Central memory CD8-positive, alpha-beta T cell (primary cell): ENCODE data around the gene MN1.

Experiments used
- ATAC-seq: fragments of 150-1000 bp; cut with Tn5 transposase; replicated peaks from 2 replicates; pipeline ENCODE4 v1.10.0; 2022; ENCODE audit warnings: mild to moderate bottlenecking, moderate FRiP score, moderate number of reproducible peaks; ENCODE audit not compliant: poor library complexity, severe bottlenecking; ENCODE audit errors: extremely low read depth
- DNase-seq, 2 donors: peaks; one replicate each; pipeline ENCODE4 v3.0.0; 2021; ENCODE audit warnings: low spot score in 2 of 2
- H3K27ac Mint-ChIP-seq: one replicate; pipeline ENCODE4 v1.8.0; 2022; ENCODE audit warnings: low read depth, mild to moderate bottlenecking, moderate library complexity, mixed read lengths
- H3K27me3 Mint-ChIP-seq: one replicate; pipeline ENCODE4 v1.8.0; 2022; ENCODE audit warnings: mixed read lengths
- H3K36me3 Mint-ChIP-seq: one replicate; pipeline ENCODE4 v1.8.0; 2022; ENCODE audit warnings: mild to moderate bottlenecking, moderate library complexity, mixed read lengths; ENCODE audit not compliant: insufficient read depth
- H3K4me1 Mint-ChIP-seq: one replicate; pipeline ENCODE4 v1.8.0; 2022; ENCODE audit warnings: mixed read lengths
- H3K4me3 Mint-ChIP-seq: one replicate; pipeline ENCODE4 v1.8.0; 2022; ENCODE audit warnings: mild to moderate bottlenecking, moderate library complexity, mixed read lengths
- H3K9me3 Mint-ChIP-seq: one replicate; pipeline ENCODE4 v1.8.0; 2022; ENCODE audit warnings: mixed read lengths

The MN1 gene

GRCh38 chr22:27740202-27740748 is 61.3 kb downstream of the MN1 start:
- Mint-ChIP-seq H3K9me3 (peaks cover 14% of the 10 kb centered on the region), H3K27me3 (peaks cover 32% of the 10 kb centered on the region), H3K4me1 (no peaks in the 10 kb centered on the region), H3K36me3 (no peaks in the 10 kb centered on the region), H3K27ac (no peak overlapping the region), H3K4me3 (no peak overlapping the region)
- ATAC-seq (no peak), DNase-seq (no peak)

GRCh38 chr22:27737521-27737920 is 64.0 kb downstream of the MN1 start:
- no peak for ATAC-seq
- Mint-ChIP-seq H3K4me1 (no peaks in the 10 kb centered on the region), H3K36me3 (no peaks in the 10 kb centered on the region), H3K27ac (no peak overlapping the region), H3K9me3 (peaks cover 14% of the 10 kb centered on the region), H3K27me3 (peaks cover 11% of the 10 kb centered on the region), H3K4me3 (no peak overlapping the region)
- DNase-seq = no peak

GRCh38 chr22:27734066-27734465 is 67.5 kb downstream of the MN1 start:
- ATAC-seq = no peak
- H3K4me3 Mint-ChIP-seq = no peak overlapping the region
- peaks cover 14% of the 10 kb centered on the region for H3K9me3 Mint-ChIP-seq
- no peak overlapping the region for H3K27ac Mint-ChIP-seq
- peaks cover 2% of the 10 kb centered on the region for H3K36me3 Mint-ChIP-seq
- no peaks in the 10 kb centered on the region for H3K4me1 Mint-ChIP-seq
- no peak for DNase-seq
- H3K27me3 Mint-ChIP-seq = no peaks in the 10 kb centered on the region

- ATAC-seq (no peak), DNase-seq (no peak)
- Mint-ChIP-seq H3K4me3 (no peak overlapping the region), H3K4me1 (no peaks in the 10 kb centered on the region), H3K27me3 (peaks cover 10% of the 10 kb centered on the region), H3K36me3 (peaks cover 2% of the 10 kb centered on the region), H3K9me3 (peaks cover 8% of the 10 kb centered on the region), H3K27ac (no peak overlapping the region)
These were observed 68.7 kb downstream of the MN1 start for GRCh38 chr22:27732841-27733240.

GRCh38 chr22:27732391-27732790 is 69.2 kb downstream of the MN1 start:
- Mint-ChIP-seq H3K4me1 (no peaks in the 10 kb centered on the region), H3K27me3 (peaks cover 15% of the 10 kb centered on the region), H3K36me3 (peaks cover 2% of the 10 kb centered on the region), H3K27ac (no peak overlapping the region), H3K9me3 (peaks cover 4% of the 10 kb centered on the region), H3K4me3 (no peak overlapping the region)
- DNase-seq = no peak
- no peak for ATAC-seq

GRCh38 chr22:27731621-27732020 is 69.9 kb downstream of the MN1 start:
- H3K4me1 Mint-ChIP-seq = no peaks in the 10 kb centered on the region
- H3K36me3 Mint-ChIP-seq = peaks cover 2% of the 10 kb centered on the region
- no peaks in the 10 kb centered on the region for H3K9me3 Mint-ChIP-seq
- H3K27me3 Mint-ChIP-seq = peaks cover 20% of the 10 kb centered on the region
- no peak for DNase-seq
- no peak overlapping the region for H3K27ac Mint-ChIP-seq
- ATAC-seq = no peak
- H3K4me3 Mint-ChIP-seq = no peak overlapping the region

- H3K36me3 Mint-ChIP-seq = peaks cover 2% of the 10 kb centered on the region
These were observed 70.7 kb downstream of the MN1 start for GRCh38 chr22:27730641-27731433.

GRCh38 chr22:27729246-27729645 is 72.3 kb downstream of the MN1 start:
- Mint-ChIP-seq H3K9me3 (peaks cover 6% of the 10 kb centered on the region), H3K36me3 (peaks cover 2% of the 10 kb centered on the region), H3K4me1 (no peaks in the 10 kb centered on the region), H3K4me3 (no peak overlapping the region), H3K27me3 (peaks cover 20% of the 10 kb centered on the region), H3K27ac (no peak overlapping the region)
- DNase-seq (no peak), ATAC-seq (no peak)

More at GRCh38 chr22:27730641-27731433, 70.7 kb downstream of the MN1 start:
- no peak for ATAC-seq
- peaks cover 20% of the 10 kb centered on the region for H3K27me3 Mint-ChIP-seq
- no peak for DNase-seq
- H3K27ac Mint-ChIP-seq = no peak overlapping the region
- no peaks in the 10 kb centered on the region for H3K9me3 Mint-ChIP-seq
- H3K4me1 Mint-ChIP-seq = no peaks in the 10 kb centered on the region
- H3K4me3 Mint-ChIP-seq = no peak overlapping the region

- H3K4me3 Mint-ChIP-seq = no peak overlapping the region
- H3K27ac Mint-ChIP-seq = no peak overlapping the region
- H3K9me3 Mint-ChIP-seq = peaks cover 6% of the 10 kb centered on the region
- peaks cover 32% of the 10 kb centered on the region for H3K27me3 Mint-ChIP-seq
- H3K36me3 Mint-ChIP-seq = peaks cover 2% of the 10 kb centered on the region
- H3K4me1 Mint-ChIP-seq = no peaks in the 10 kb centered on the region
- ATAC-seq (no peak), DNase-seq (no peak)
These were observed 73.7 kb downstream of the MN1 start for GRCh38 chr22:27727673-27728451.

- H3K36me3 Mint-ChIP-seq = peaks cover 2% of the 10 kb centered on the region
- H3K27me3 Mint-ChIP-seq = peaks cover 32% of the 10 kb centered on the region
- H3K27ac Mint-ChIP-seq = no peak overlapping the region
- H3K9me3 Mint-ChIP-seq = peaks cover 6% of the 10 kb centered on the region
- H3K4me1 Mint-ChIP-seq = no peaks in the 10 kb centered on the region
- no peak overlapping the region for H3K4me3 Mint-ChIP-seq
- DNase-seq (no peak), ATAC-seq (no peak)
These were observed 74.7 kb downstream of the MN1 start for GRCh38 chr22:27726686-27727449.

- Mint-ChIP-seq H3K27me3 (peaks cover 32% of the 10 kb centered on the region), H3K4me3 (no peak overlapping the region), H3K9me3 (peaks cover 6% of the 10 kb centered on the region), H3K27ac (no peak overlapping the region), H3K4me1 (no peaks in the 10 kb centered on the region), H3K36me3 (peaks cover 2% of the 10 kb centered on the region)
- no peak for DNase-seq
- no peak for ATAC-seq
These were observed 75.2 kb downstream of the MN1 start for GRCh38 chr22:27726331-27726685.

GRCh38 chr22:27725661-27726060 is 75.9 kb downstream of the MN1 start:
- Mint-ChIP-seq H3K36me3 (peaks cover under 1% of the 10 kb centered on the region), H3K4me3 (no peak overlapping the region), H3K4me1 (no peaks in the 10 kb centered on the region), H3K9me3 (peaks cover 6% of the 10 kb centered on the region), H3K27me3 (peaks cover 32% of the 10 kb centered on the region), H3K27ac (no peak overlapping the region)
- ATAC-seq (no peak), DNase-seq (no peak)
